GM18511 (cell line): ENCODE measurements around the gene LCP2.

ENCODE experiments used
- ATAC-seq: cut with Tn5 transposase; IDR thresholded peaks from one replicate; pipeline ENCODE4 v1.9.1; 2021; ENCODE audit warnings: mild to moderate bottlenecking, moderate library complexity; ENCODE audit not compliant: unreplicated experiment

LCP2 gene

DNA sequence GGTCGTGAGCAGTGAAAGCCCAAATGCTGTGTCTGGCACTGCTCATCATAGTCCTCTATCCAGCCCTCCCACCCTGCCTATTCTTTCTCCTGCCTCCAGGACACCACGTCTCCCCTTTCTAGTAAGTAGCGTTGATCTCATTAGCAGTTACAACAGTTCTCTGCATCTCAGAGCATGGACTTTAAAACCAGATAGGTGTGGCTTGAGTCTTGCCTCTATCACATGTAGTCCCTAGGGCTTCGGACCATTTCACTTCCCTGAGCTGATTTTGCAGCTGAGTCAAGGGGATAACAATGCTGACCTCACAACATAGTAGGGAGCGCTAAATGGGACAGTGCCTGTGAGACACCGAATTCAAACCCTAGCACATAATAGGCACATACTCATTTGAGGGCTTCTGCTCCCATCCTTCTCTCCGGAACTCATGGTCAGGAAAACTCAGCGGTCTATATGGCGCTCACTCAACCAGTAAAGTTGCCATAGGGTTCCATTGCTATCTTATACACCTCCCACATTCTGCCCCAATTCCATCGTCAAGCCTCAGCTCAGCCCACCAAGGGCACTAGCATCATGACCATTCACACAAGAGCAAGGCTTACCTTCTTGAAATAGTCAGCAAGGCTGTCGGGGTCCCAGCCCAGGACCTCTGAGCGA lies 515 bp downstream of the LCP2 start:
- peak; percentile 65 for ATAC-seq

DNA sequence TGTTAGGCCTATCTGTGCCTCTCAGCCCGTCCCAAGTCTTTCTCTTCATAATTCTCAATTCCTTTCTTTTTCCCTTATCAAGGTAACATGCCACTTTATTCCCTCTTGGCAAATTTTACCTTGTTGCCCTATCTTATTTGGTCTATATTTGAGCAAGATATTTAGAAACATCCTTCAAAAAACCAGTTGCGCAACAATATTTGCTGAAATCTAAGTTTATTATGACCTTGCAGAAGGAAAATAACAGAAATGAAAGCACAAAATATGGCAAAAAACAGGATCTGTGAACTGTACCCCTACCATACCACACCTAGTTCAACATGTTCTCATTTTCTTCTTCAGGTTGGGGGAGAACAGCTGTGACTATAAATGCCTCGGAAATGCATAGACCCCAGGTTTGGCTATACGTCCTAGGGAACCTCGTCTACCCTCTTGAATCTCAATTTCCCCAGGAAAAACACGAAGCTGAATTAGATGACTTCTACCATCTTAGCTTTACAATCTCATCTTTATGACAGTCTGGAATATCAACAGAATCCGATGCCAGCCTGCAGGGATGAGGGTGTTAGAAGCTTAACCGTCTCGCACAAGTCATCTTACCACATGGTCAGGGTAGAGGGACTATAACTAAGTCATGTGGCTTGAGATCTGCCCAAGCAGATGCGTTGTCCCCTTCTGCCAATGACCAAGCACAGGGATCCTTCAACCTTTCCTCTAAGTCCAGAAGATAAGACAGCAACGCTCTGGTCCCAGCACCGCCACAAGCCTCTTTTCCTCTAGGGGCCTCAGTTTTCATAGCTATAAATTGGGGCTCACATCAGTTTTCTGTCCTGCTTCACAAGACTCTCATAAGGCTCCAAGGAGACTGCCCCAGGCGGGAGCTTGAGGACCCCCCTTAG lies 1.3 kb downstream of the LCP2 start:
- no peak for ATAC-seq

DNA sequence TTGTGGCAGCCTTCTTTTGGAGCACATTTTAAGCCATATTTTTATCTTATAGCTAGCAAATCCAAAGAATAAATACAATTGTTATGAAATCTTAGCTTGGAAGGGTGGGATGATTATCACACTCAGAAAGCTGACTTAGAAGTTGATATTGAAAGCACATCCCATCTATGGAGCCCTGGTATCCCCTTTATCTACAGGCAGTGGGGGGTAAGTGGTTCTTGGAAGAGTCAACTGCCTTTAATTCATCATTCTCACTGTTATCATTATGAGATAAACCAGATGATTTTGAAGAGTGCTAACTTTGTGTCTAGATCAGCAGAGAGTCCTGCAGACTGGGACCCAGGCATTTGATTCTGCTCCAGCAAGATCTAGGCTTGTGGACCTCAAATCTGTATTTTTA lies 3.0 kb downstream of the LCP2 start:
- ATAC-seq, result no peak

DNA sequence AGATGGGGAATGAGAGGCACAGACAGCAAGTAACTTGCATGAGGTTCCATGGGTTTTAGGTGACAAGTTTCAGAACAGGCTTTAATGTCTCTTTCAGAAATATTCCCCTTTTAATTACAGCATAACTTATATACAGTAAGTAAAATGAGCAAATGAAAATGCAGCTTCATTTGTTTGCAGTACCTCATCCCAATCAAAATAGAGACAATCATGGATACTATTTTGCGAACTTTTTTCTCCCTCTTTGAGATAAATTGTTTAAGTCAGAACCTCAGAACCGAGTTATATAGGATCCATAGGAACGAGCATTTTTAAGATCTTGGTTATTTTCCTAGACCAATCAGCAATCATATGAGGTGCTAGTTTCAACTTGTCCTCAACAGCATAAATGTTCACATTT lies 3.5 kb downstream of the LCP2 start:
- no peak for ATAC-seq

DNA sequence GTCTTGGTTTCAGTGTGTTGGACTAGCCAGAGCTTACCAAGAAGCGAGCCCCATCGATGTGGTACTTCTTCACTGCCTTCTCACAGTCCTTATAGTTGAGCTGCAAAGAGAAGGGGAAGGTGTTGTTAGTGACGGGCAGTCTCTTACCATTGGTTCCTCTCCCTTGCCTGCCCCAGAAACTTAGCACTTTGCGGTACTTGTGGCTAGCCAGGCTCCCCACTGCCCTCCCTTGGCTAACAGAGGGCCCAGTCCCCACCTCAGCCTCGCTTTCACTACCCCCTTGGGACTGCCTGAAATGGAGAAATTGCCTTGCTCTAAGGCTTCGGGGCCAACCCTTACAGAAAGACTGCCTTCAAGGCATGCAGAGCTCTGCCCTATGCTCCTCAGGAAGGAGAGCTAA lies 4.3 kb downstream of the LCP2 start:
- ATAC-seq, result peak; percentile 85

DNA sequence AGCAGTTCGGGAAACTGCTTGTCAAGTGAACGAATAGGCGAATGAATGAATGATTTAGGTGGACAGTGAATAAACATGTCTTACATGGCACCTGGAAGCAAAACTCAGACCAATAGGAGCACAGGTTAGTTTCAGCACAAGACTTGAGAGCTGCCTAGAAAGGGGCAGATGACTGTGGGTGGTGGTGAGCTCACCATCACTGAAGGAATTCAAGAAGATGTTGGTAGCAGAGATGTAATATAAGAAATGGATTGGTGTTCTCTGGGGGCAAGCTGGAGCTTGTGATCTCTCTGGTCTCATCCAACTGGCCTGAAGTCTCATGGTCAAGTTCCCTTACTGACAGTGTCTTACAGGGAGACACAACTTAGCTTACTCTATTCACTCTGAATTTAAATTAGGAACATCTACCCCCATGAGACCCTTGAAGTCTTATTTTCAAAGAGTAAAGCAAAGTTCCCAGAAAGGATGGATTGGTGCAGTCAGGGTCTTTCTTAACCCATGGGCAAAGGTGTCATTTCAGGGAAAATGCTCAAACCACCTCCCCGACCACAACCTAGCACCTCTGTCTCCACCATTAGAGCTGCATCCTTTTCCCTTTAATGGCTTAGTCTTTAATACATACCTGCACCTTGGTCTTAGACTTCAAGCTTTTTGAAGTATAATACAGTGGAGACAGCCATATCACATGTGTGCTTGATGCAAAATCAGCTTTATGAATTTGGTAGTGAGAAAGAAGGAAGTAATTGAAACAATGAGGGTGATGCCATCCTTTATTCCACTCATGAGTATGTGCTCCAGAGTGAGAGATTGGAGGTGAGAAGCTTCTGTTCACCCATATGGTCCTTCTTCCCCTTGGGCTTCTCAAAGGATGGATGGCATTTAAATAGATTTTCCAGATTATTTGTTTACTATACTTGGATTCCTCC lies 5.1 kb downstream of the LCP2 start:
- ATAC-seq, result no peak

DNA sequence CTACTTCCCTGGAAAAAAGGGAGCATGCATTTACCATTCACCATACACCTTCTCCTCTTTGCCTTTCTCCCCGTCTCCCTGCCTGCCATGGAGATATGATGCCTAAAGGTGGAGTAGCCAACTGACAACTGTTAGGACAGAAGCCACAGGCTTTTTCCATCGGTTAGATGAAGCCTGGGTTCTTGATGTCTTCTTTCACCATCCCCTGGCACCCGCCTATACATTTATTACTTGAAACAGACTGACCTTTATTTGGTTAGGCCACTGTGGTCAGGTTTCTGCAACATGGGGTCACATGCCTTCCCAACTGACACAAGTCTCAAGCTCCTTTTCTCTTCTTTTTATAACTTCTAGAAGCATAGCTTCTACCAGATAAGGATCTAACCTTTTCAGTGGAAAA lies 7.1 kb downstream of the LCP2 start:
- no peak for ATAC-seq

DNA sequence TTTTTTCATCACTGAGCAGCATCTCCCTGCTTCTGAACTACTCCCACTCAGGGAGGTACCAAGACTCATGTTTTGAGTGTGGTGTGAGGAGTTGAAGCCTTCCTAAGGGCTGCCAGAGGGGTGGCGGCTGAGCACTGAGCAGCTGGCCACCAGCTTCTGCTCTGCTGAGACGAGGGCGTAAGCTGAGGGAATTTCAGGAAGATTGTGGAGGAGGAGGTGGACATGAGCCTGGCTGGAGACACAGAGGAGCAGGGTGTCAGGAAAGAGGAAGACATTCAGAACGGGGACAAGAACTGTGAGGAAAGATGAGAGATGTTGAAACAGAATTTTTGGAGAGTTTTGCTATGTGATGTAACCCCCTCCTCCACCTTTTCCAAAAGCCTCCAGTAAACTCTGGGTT lies 7.8 kb downstream of the LCP2 start:
- ATAC-seq, result no peak

DNA sequence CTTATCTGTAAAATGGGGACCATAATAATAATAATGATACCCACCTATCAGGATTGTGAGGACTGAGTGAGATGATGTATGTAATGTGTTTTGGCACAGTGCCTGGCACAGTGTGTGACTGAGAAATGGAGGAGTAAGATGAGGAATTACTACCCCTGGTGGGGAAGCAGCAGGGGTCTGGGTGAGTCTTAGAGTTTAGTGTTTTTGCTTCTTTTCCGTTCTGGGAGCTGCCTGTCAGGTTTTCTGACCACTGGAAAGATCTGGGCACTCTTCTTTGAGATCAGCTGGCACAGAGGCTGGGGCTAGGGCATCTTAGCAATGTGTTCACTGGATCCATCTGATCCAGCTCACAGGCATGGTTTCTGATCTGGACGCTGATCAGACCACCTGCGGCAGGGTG lies 8.5 kb downstream of the LCP2 start:
- ATAC-seq, result no peak

DNA sequence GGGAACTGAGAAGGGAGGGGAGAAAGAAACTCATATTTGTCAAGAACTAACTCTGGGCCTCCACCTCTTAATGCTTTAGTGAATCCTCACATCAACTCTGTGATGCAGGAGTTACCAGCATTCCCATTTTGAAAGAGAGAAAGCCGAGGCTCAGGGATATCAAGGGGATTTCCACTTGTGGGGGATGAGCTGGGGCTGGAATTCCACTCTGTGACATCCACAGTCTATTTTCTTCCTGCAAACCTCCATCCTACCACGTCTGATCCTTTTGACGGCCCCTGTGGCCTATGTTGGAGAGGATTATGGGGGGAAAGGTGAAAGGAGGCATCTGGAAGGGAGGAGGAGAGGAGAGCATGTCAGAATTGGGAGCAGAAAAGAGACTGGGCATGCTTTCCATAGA lies 9.0 kb downstream of the LCP2 start:
- ATAC-seq, result no peak

DNA sequence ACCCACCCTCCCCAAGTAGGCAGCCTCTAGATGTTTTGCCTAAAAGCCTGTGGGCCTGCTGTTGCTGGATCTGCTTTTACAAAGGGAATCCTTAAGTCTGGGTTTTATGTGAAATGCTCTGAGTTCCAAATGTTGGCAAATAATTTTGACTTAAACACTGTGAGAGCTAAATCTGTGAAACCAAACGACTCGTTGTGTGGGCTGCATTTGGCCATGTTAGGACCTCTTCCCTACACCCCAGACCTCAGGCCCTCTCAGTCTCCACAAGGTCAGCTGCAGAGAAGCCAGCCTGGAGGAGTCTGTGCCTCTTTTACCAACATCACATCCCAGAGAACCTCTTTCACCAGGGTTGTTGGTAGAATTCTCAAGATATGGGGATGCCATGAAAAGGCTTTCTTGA lies 9.4 kb downstream of the LCP2 start:
- no peak for ATAC-seq

DNA sequence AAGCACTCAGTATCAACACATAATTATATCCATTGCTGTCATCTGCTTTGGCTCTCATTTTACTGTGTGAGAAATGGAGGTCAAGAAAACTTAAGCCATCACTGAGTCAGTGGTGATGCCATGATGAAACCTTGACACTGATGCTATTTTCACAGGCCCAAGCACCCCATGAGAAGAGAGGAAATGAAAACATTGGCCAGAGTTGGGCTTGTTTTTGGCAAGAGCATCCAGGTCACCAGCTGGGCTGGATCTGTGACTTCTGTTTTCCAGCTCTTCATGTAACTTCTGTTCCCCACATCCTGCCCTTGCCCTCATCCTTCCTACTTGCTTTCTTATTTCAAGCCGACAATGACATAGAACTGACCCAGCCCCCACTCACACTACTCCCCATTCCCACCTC lies 10.0 kb downstream of the LCP2 start:
- no peak for ATAC-seq

DNA sequence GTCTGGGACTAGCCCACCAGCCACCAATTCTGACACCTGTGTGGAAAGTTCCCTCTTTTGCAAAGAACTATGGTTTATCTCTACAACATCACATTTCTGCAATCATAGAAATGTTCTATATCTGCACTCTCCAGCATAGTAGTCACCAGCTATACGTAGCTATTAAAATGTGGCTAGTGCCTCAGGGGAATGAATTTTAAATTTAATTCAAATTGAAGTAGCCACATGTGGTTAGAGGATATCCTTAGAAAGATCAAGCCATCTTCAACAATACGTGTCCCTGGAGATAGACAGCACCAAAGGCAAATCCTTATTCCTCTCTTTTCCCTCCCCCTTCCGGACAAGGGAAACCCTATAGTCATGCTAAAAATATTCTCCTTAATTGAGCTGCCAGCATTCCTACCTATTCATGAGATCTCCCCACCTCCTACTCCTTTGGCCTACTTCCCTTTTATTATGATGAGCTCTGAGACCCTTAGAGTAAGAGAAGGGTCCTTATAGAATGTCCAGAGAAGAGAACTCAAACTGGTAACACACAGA lies 11.1 kb downstream of the LCP2 start:
- ATAC-seq, result no peak

DNA sequence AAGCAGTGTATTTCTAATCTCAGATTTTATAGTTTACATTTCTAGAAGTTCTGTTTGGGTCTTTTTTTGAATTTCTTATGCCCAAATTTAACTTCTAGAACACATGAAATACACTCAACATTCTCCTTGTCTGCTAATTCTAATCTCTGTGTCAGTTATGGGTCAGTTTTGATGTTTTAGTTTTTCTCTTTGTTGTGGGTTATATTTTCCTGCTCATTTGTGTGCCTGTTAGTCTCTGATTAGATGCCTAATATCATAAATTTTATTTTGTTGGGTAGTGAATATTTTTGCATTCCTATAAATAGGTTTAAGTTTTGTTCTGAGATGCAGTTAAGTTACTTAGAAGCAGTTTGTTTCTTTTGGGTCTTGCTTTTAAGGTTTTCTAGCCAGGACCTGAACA lies 12.4 kb downstream of the LCP2 start:
- no peak for ATAC-seq

DNA sequence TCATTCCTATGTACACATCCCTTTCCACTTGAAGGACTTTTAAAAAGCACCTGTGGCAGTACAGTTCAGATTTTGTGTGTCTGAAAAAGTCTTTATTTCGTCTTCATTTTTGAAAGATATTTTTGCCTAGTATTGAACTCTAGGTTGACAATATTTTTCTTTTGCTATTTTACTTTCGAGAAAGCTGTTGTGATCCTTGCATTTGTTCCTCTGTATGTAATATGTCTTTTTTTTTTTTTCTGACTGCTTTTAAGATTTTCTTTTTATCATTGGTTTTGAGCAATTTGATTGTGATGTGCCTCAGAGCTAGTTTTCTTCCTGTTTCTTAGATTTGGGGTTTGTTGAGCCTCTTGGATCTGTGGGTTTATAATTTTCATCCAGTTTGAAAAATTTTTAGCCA lies 13.3 kb downstream of the LCP2 start:
- no peak for ATAC-seq

DNA sequence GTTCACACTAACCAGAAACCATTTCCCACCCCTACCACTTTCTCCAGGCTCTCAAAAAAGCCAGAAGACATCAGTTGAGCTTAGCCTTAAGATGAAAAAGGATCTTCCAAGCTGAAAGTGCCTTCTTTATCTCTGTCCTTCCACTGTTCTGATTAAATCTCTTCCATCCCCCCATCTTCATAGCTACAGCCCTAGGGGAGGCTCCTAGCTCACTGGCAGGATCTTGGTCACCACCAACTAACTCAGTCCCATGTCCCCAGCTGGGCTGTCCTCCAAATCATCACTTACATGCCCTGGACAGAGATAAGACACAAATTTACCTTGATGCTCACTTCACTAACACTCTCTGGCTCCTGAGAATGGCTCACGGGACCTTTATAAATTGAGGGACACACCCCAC lies 14.3 kb downstream of the LCP2 start:
- ATAC-seq, result no peak

DNA sequence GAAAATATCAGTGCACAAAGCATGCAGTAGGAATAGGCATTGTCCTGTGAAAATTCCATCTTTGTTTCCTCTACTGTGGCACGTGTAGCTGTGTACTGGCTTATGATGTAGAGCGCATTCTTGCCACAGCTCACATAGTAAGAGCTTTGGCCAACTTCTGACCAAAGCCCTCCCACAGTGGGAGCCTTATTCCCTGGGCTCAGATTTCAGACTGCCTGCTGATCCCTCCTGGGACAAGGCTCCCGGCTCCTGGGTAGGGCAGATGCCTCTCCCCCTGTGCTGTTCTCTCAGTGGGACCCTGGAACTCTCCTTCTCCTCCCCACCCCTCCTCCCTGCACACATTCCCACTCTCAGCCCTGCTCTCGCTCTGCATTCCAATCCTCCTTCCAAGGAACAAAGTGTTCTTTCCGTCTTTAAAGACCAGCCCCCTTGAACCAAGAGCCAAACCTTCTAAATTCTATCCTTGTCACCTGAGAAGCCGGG lies 17.5 kb downstream of the LCP2 start:
- ATAC-seq, result no peak

DNA sequence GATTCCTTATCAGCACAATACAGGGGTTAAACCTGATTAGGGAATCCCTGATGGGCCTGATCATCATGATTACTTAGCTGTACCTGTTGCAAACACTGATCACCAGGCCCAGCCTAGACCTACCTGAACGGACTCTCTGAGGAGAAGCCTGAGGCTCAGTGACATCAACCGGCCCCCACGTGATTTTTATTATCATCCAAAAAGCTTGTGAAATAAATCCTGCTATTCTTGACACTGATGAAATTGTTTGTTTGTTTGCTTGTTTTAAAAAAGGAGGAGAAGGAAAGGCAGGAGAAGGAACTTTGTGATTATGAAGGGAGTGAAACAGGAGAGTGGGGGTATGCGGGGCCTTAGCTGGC lies 18.1 kb downstream of the LCP2 start:
- ATAC-seq, result no peak

DNA sequence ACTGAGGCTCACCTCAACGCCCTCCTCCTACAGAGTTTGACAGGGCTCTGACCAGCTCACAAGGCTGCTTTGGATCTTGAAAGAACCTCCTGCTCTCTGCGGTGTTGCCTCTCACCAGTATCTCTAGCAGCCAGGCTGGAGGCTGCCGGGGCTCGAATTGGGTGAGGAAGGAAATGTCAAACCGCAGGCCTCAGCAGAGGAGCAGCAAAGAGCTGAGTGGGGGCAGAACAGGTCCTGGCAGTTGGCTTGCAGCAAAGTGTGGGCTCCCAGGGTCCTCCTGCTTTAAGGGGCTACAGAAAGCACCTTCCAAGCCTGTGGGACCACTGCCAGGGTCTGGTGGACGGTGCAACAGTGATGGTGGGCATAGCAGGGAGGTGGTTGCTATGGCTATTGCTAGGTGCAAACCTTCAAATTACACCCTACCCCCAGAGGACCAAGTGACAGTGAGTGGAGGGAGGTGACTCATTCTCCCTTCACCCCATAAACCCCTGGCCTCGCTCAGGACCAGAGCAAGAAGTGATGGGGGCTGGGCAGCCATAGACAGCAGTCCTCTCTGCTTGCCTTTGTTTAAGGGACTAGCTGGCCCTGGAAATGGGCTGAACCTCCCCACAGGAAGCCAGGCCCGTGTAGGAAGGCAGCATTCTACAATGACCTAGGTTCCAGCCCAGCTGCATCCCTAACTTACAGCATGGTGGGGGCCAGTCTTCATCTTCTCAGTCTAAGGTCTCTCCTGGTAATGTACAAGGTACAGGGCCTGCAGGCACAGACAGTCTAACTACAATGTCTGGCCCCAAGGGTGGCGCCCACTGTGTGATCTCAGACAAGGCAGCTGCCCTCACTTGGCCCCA lies 18.7 kb downstream of the LCP2 start:
- ATAC-seq, result peak; percentile 88

DNA sequence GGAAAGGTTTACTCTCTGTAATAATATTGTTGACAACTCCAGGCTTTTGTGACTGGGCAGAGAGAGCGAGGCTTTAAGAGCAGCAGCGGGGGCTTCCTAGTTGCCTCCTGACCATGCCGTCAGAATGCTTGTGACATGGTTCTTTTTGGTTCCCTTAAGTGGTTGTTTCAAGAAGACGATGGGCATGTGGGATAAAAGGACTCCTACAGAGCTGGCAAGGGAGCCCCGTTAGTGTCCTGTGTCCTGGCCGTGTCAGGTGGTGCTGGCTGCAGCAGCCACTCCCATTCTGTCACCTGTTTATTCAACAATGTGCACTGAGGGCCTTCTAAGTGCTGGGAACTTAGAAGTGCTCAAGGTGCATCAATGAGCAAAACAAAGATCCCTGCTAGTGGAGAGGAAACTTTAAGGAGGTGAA lies 19.7 kb downstream of the LCP2 start:
- ATAC-seq, result no peak
